ENCODE results near the gene FITM1.

DNA sequence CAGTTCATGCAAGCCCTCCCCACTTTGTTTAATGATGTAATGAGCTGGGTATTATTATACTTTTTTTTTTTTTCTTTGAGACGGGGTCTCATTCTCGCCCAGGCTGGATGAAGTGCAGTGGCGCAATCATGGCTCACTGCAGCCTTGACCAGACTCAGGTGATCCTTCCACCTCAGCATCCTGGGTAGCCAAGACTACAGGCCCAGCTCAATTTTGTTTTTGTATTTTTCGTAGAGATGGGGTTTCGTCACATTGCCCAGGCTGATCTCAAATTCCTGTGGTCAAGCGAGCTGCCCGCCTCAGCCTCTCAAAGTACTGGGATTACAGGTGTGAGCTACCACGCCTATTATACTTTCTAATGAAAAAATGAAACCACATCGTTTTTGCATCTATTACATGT is 20.4 kb upstream of the FITM1 start:
- no peak for TF ChIP-seq POLR2AphosphoS5 (IDR thresholded peaks at IDR 0.05)
- no peak for TF ChIP-seq POLR2A (IDR thresholded peaks at IDR 0.05)
